Left ventricle myocardium inferior (tissue), 1 donor: Measurements from ENCODE around the gene DMBX1. TPM values are rescaled to one million over a fixed set of nuclear protein-coding genes. Genes with fewer than 3 reads are reported as not detected.

Source experiments
- DNase-seq: peaks from one replicate; pipeline ENCODE4 v3.0.0-alpha.2; 2020
- H3K27ac ChIP-seq: fragments of 200-600 bp; replicated peaks from 2 replicates; pipeline ENCODE4 v1.8.0; 2021
- H3K27me3 ChIP-seq: fragments of 200-600 bp; 2 replicates; pipeline ENCODE4 v1.8.0; 2021; ENCODE audit warnings: low read depth
- H3K36me3 ChIP-seq: fragments of 200-600 bp; 2 replicates; pipeline ENCODE4 v1.8.0; 2021
- H3K4me1 ChIP-seq: fragments of 200-600 bp; 2 replicates; pipeline ENCODE4 v1.8.0; 2021
- H3K4me3 ChIP-seq: fragments of 200-600 bp; 2 replicates; pipeline ENCODE4 v1.8.0; 2021; ENCODE audit warnings: mild to moderate bottlenecking, moderate library complexity
- H3K9me3 ChIP-seq: fragments of 200-600 bp; replicated peaks from 2 replicates; pipeline ENCODE4 v1.8.0; 2021
- CTCF ChIP-seq: fragments of 200-600 bp; IDR thresholded peaks from 2 replicates; pipeline ENCODE4 v1.8.0; 2021; ENCODE audit warnings: antibody characterized with exemption, mild to moderate bottlenecking, borderline replicate concordance
- intact Hi-C: fragments of 100-400 bp; cut with micrococcal nuclease; formaldehyde crosslinking; loops from one replicate; pipeline ENCODE4 v1.11.0; 2022
- total RNA-seq: library from RNA; stranded (reverse); fragmentation: NEBNext Ultra II Directional; extraction: Animal tissue kit (Norgen Biotek cat#: 25700); gene quantifications from one replicate; pipeline ENCODE4 v1.2.1, GENCODE V29; 2021
- donor health status: DM: no; HTN: yes; CAD: no; lungs with severe emphysema.

The DMBX1 gene
- total RNA-seq, 1 donor from 2014 or later: not detected

- H3K27ac ChIP-seq: no peak overlapping the region
- H3K36me3 ChIP-seq: no peaks in the 10 kb centered on the region
- no peak for TF ChIP-seq CTCF
- intact Hi-C loops: no loop called here
- no peaks in the 10 kb centered on the region for H3K9me3 ChIP-seq
- no peak for DNase-seq
- H3K4me3 ChIP-seq: no peak overlapping the region
- H3K4me1 ChIP-seq: peaks cover 8% of the 10 kb centered on the region
- peaks cover 82% of the 10 kb centered on the region for H3K27me3 ChIP-seq
Measured at GRCh38 chr1:46522184-46522968, 32.7 kb downstream of the DMBX1 start.

- H3K9me3 ChIP-seq: no peaks in the 10 kb centered on the region
- DNase-seq: no peak
- no peak for TF ChIP-seq CTCF
- H3K36me3 ChIP-seq: no peaks in the 10 kb centered on the region
- intact Hi-C loops: no loop called here
- no peak overlapping the region for H3K4me3 ChIP-seq
- H3K27ac ChIP-seq: no peak overlapping the region
- H3K27me3 ChIP-seq: peaks cover 82% of the 10 kb centered on the region
- peaks cover 8% of the 10 kb centered on the region for H3K4me1 ChIP-seq
Measured at GRCh38 chr1:46522969-46523320, 33.3 kb downstream of the DMBX1 start.

- peaks cover 81% of the 10 kb centered on the region for H3K27me3 ChIP-seq
- intact Hi-C loops: no loop called here
- no peak overlapping the region for H3K27ac ChIP-seq
- H3K4me1 ChIP-seq: peaks cover 8% of the 10 kb centered on the region
- H3K36me3 ChIP-seq: no peaks in the 10 kb centered on the region
- DNase-seq: no peak
- no peak for TF ChIP-seq CTCF
- H3K9me3 ChIP-seq: no peaks in the 10 kb centered on the region
- H3K4me3 ChIP-seq: no peak overlapping the region
Measured at GRCh38 chr1:46523496-46524353, 34.1 kb downstream of the DMBX1 start.

DNA sequence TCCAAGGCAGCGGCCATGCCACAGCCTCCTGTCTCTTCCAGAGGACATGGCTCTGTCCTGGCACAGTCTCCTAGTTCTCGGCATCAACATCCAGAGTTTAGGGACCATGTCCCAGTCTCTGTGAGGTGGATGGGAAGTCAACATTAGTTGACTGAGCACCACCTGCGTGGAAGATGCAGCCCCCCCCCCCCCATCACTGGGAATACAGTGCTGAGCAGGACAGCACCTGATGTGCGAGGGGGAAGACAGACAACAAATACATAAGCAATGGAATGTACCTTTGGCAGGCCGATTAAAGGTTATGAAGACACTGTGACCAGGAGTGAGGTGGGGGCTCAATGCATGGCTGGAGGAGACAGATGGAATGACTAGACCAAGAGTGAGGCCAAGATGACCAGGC lies 35.2 kb downstream of the DMBX1 start:
- H3K4me3 ChIP-seq: no peak overlapping the region
- H3K27me3 ChIP-seq: peaks cover 81% of the 10 kb centered on the region
- H3K9me3 ChIP-seq: no peaks in the 10 kb centered on the region
- DNase-seq: no peak
- H3K4me1 ChIP-seq: peaks cover 8% of the 10 kb centered on the region
- no peak for TF ChIP-seq CTCF
- H3K27ac ChIP-seq: no peak overlapping the region
- H3K36me3 ChIP-seq: no peaks in the 10 kb centered on the region
- intact Hi-C loops: loop anchor here (5.0 kb wide), 1 partner anchor 73 kb away; no protein-coding TSS in a partner anchor

GRCh38 chr1:46525253-46525983 lies 35.8 kb downstream of the DMBX1 start:
- H3K9me3 ChIP-seq: no peaks in the 10 kb centered on the region
- H3K4me1 ChIP-seq: peaks cover 8% of the 10 kb centered on the region
- H3K27ac ChIP-seq: no peak overlapping the region
- intact Hi-C loops: loop anchor here (5.0 kb wide), 1 partner anchor 73 kb away; no protein-coding TSS in a partner anchor
- no peak overlapping the region for H3K4me3 ChIP-seq
- peaks cover 81% of the 10 kb centered on the region for H3K27me3 ChIP-seq
- no peaks in the 10 kb centered on the region for H3K36me3 ChIP-seq
- DNase-seq: no peak
- TF ChIP-seq CTCF: no peak
